Measurements from ENCODE around the gene SHCBP1L. TPM values are rescaled to one million over a fixed set of nuclear protein-coding genes. Genes with fewer than 3 reads are reported as not detected.

SHCBP1L gene
- total RNA-seq, 1 experiment from 2014 or later: not detected

DNA sequence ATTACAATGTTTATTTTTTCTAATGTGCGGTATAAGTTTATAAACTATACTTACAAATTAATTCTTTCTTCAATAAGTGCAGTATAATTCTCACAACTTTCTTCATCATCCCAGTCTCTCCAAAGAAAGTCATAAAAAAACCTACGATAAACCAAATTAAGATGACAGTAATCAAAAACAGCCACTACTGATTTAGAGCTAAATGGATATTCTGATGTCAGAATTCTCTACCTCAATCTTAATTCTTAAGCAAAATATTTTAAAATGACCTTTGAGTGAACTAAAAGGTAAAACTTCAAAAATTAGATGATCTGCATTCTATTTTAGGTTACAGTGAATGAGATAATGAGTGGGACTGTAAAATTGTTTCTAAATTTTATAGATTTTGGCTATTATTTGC is 13.6 kb downstream of the SHCBP1L start:
- Histone ChIP-seq H3K14ac (ENCODE audit: insufficient read depth, low read length) (no peak overlapping the region), H3K27ac (ENCODE audit: insufficient read length, low read depth, low read length) (no peak overlapping the region), H3K18ac (ENCODE audit: insufficient read length, low read depth, low read length) (no peak overlapping the region), H3K27me3 (ENCODE audit: insufficient read depth, low read length) (no peaks in the 10 kb centered on the region), H4K20me1 (ENCODE audit: control insufficient read depth, insufficient read depth, insufficient read length) (no peaks in the 10 kb centered on the region), H3K23me2 (ENCODE audit: insufficient read length, low read depth, low read length, poor library complexity, severe bottlenecking) (no peaks in the 10 kb centered on the region), H4K91ac (ENCODE audit: insufficient read length, low read depth, low read length) (no peak overlapping the region), H2BK120ac (ENCODE audit: low read depth, low read length, poor library complexity, severe bottlenecking) (no peak overlapping the region), H3K4me1 (ENCODE audit: insufficient read depth, low read length) (no peaks in the 10 kb centered on the region), H3K23ac (ENCODE audit: insufficient read length, low read depth, low read length) (no peak overlapping the region), H2AFZ (ENCODE audit: low read length) (no peak overlapping the region), H3T11ph (ENCODE audit: low read length) (no peak overlapping the region), H2BK15ac (ENCODE audit: low read depth, low read length) (no peak overlapping the region), H3K9ac (ENCODE audit: extremely low read depth, insufficient read length, low read length) (no peak overlapping the region), H2BK12ac (ENCODE audit: insufficient read length, low read depth, low read length) (no peak overlapping the region), H3K56ac (ENCODE audit: insufficient read length, low read depth, low read length) (no peak overlapping the region), H3K79me1 (ENCODE audit: insufficient read depth, low read depth, low read length, poor library complexity, severe bottlenecking) (no peaks in the 10 kb centered on the region), H3K4ac (ENCODE audit: low read depth, low read length) (no peak overlapping the region), H4K5ac (ENCODE audit: insufficient read length, low read depth, low read length) (no peak overlapping the region), H3K4me2 (ENCODE audit: insufficient read depth, insufficient read length, low read length) (no peak overlapping the region), H2BK5ac (ENCODE audit: insufficient read length, low read length) (no peak overlapping the region), H2AK5ac (ENCODE audit: insufficient read length, low read length) (no peak overlapping the region), H3K79me2 (ENCODE audit: insufficient read depth, low read length) (no peaks in the 10 kb centered on the region), H3K9me3 (ENCODE audit: control insufficient read depth, low read depth, low read length) (no peaks in the 10 kb centered on the region), H2BK20ac (ENCODE audit: low read depth, low read length, poor library complexity, severe bottlenecking) (no peak overlapping the region), H4K8ac (replicated peaks; ENCODE audit: insufficient read length, low read depth, low read length) (no peak overlapping the region)
- H3K4me3 Mint-ChIP-seq: no peak overlapping the region
- no peak for DNase-seq
- H3K36me3 Mint-ChIP-seq (ENCODE audit: insufficient read depth in 1 of 3, low read depth in 3 of 3): peaks cover 0 to 1% (median 0%) of the 10 kb centered on the region in 3 experiments; a peak in 1 of 7 replicates
- TF ChIP-seq, protein P1, sequence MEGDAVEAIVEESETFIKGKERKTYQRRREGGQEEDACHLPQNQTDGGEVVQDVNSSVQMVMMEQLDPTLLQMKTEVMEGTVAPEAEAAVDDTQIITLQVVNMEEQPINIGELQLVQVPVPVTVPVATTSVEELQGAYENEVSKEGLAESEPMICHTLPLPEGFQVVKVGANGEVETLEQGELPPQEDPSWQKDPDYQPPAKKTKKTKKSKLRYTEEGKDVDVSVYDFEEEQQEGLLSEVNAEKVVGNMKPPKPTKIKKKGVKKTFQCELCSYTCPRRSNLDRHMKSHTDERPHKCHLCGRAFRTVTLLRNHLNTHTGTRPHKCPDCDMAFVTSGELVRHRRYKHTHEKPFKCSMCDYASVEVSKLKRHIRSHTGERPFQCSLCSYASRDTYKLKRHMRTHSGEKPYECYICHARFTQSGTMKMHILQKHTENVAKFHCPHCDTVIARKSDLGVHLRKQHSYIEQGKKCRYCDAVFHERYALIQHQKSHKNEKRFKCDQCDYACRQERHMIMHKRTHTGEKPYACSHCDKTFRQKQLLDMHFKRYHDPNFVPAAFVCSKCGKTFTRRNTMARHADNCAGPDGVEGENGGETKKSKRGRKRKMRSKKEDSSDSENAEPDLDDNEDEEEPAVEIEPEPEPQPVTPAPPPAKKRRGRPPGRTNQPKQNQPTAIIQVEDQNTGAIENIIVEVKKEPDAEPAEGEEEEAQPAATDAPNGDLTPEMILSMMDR (conservative IDR thresholded peaks at IDR 0.05): no peak
- peaks cover 11 to 13% of the 10 kb centered on the region in 2 experiments; a peak in 4 of 5 replicates for H3K9me3 Mint-ChIP-seq
- no peak overlapping the region for H3K27ac Mint-ChIP-seq
- peaks cover 7 to 8% of the 10 kb centered on the region in 2 experiments for H3K4me1 Mint-ChIP-seq
- peaks cover 7% of the 10 kb centered on the region; the same call in 1 of the 2 replicates for H3K27me3 Mint-ChIP-seq (ENCODE audit: low read depth)
- WGBS (ENCODE audit: extremely low coverage, insufficient read length, low lambda C conversion rate): no CpG with 5 or more reads among the region's 2 CpGs
